HG02623 (cell line): Measurements from ENCODE around the gene ETNK1.
"Not testable (repeated sequence)": the region's sequence is repeated elsewhere in the genome, so short reads cannot be mapped to it uniquely, and the experiment has no call there.

Experiments used
- ATAC-seq: cut with Tn5 transposase; IDR thresholded peaks from one replicate; pipeline ENCODE4 v1.9.1; 2021; ENCODE audit warnings: moderate library complexity; ENCODE audit not compliant: unreplicated experiment

The ETNK1 gene

GRCh38 chr12:22684140-22685118 is 59.5 kb downstream of the ETNK1 start:
- no peak for ATAC-seq

GRCh38 chr12:22686193-22686592 is 61.2 kb downstream of the ETNK1 start:
- ATAC-seq: no peak

- peak; percentile 81 for ATAC-seq
Observed at GRCh38 chr12:22687361-22688076, 62.5 kb downstream of the ETNK1 start.

GRCh38 chr12:22689876-22690275 is 64.9 kb downstream of the ETNK1 start:
- ATAC-seq: no peak

- no peak for ATAC-seq
Observed at GRCh38 chr12:22691319-22691718, 66.3 kb downstream of the ETNK1 start.

- not testable (repeated sequence) for ATAC-seq
Observed at GRCh38 chr12:22692467-22692866, 67.5 kb downstream of the ETNK1 start.

- ATAC-seq: no peak
Observed at GRCh38 chr12:22692964-22693555, 68.1 kb downstream of the ETNK1 start.

- no peak for ATAC-seq
Observed at GRCh38 chr12:22698576-22698975, 73.6 kb downstream of the ETNK1 start.

- not testable (repeated sequence) for ATAC-seq
Observed at GRCh38 chr12:22699705-22700104, 74.7 kb downstream of the ETNK1 start.

GRCh38 chr12:22700106-22700505 is 75.1 kb downstream of the ETNK1 start:
- ATAC-seq: no peak

GRCh38 chr12:22701216-22701809 is 76.3 kb downstream of the ETNK1 start:
- ATAC-seq: not testable (repeated sequence)

- ATAC-seq: no peak
Observed at GRCh38 chr12:22702690-22703089, 77.7 kb downstream of the ETNK1 start.

- peak; percentile 57 for ATAC-seq
Observed at GRCh38 chr12:22709292-22709691, 84.3 kb downstream of the ETNK1 start.

- ATAC-seq: no peak
Observed at GRCh38 chr12:22712083-22712482, 87.1 kb downstream of the ETNK1 start.

- no peak for ATAC-seq
Observed at GRCh38 chr12:22715254-22715653, 90.3 kb downstream of the ETNK1 start.

GRCh38 chr12:22719745-22720144 is 94.8 kb downstream of the ETNK1 start:
- no peak for ATAC-seq

GRCh38 chr12:22722081-22722480 is 97.1 kb downstream of the ETNK1 start:
- ATAC-seq: no peak

- no peak for ATAC-seq
Observed at GRCh38 chr12:22722779-22723178, 97.8 kb downstream of the ETNK1 start.

- ATAC-seq: no peak
Observed at GRCh38 chr12:22728987-22729386, 104.0 kb downstream of the ETNK1 start.

- ATAC-seq: no peak
Observed at GRCh38 chr12:22729431-22729956, 104.5 kb downstream of the ETNK1 start.

GRCh38 chr12:22729957-22730443 is 105.0 kb downstream of the ETNK1 start:
- no peak for ATAC-seq
